Fibroblast of skin of right biceps (primary cell): ENCODE results near the gene NADSYN1.
A peak's percentile ranks its signal among the peaks of the same experiment; 100 is the strongest.

Source experiments
- DNase-seq: peaks from one replicate; pipeline ENCODE4 v3.0.0-alpha.2; 2013

The NADSYN1 gene

GRCh38 chr11:71451596-71452198, 1.3 kb upstream of the NADSYN1 start:
- no peak for DNase-seq

DNA sequence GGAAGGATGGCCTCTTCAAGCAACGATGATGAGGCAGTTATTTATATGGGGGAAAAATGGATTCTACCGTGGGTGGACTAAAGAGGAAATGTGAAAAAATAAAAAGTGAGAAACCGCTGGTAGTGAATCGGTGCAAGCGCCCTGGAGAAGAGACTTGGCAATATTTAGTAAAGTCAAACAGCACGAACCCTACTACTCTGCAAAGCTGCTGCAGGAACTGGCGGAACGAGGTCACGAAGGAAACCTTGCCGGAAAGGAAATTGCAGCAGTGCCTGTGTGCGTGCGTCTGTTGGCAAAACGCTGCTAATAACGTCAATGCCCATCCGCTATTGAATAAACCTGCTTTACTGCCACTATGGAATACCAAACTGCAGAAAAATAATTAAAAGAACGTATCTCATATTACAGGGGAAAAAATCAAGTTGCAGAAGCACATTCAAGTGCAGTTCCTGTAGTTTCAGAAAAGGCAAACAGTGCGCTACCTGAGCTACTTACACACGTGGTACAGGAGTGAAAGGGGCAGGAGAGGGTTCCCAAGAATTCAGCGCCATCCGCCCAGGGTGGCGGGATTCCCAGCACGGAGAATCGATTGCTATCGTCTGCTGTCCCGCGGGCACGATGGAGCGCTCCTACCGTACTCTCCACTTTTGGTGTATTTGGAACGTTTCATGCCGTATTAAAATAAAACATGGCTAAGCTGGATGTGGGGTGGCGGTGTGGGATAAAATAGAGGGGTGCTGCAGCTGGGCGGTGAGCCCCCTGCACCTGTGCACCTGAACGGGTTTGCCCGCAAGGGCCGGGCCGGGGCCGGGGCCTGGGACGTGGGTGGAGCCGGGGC, 585 bp upstream of the NADSYN1 start:
- DNase-seq, result peak; percentile 7

GRCh38 chr11:71453918-71454304, 908 bp downstream of the NADSYN1 start:
- no peak for DNase-seq

- DNase-seq, result no peak
Observed at GRCh38 chr11:71454470-71455113, 1.6 kb downstream of the NADSYN1 start.

- no peak for DNase-seq
Observed at GRCh38 chr11:71456294-71456693, 3.3 kb downstream of the NADSYN1 start.

DNA sequence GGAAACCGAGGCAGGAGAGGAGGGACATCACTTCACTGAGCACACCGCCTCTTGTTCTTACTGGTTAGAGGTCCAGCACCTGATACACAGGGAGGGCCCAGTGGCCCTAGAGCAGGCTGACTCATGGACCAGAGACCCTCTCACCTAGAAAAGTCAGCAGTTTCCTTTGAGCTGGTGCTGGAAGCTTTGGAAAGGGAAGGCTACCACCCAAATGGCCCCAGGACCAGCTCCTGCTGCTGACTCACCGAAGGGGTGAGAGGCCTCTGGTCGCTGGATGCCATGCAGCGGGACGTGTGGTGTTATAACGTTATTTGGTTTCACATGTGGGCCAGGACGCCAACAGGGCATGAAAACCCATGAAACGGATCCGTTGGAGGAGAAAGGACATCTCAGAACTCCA, 3.8 kb downstream of the NADSYN1 start:
- no peak for DNase-seq

GRCh38 chr11:71458146-71459070, 5.4 kb downstream of the NADSYN1 start:
- no peak for DNase-seq

GRCh38 chr11:71459076-71459766, 6.2 kb downstream of the NADSYN1 start:
- DNase-seq, result no peak

- DNase-seq, result no peak
Observed at GRCh38 chr11:71459767-71460320, 6.8 kb downstream of the NADSYN1 start.

GRCh38 chr11:71461696-71462095, 8.7 kb downstream of the NADSYN1 start:
- DNase-seq, result no peak

DNA sequence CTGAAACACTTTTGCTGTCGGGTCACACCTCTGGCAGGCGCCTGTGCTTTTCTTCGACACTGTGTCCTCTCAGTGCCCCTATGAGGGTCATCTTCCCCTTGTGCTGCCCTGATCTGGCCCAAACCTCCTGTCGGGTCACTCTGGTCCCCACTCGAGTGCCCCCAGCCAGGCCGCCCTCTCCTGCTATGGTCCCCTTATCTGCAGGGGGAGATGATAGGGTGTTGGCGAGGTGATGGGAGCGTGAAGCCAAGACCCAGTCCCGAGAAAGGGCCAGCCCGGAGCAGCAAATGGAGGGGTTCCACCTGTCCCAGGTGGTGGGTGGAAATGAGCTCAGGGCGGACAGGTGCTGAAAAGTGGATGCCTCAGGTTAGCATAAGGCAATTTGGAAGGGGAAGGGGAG, 9.7 kb downstream of the NADSYN1 start:
- no peak for DNase-seq

DNA sequence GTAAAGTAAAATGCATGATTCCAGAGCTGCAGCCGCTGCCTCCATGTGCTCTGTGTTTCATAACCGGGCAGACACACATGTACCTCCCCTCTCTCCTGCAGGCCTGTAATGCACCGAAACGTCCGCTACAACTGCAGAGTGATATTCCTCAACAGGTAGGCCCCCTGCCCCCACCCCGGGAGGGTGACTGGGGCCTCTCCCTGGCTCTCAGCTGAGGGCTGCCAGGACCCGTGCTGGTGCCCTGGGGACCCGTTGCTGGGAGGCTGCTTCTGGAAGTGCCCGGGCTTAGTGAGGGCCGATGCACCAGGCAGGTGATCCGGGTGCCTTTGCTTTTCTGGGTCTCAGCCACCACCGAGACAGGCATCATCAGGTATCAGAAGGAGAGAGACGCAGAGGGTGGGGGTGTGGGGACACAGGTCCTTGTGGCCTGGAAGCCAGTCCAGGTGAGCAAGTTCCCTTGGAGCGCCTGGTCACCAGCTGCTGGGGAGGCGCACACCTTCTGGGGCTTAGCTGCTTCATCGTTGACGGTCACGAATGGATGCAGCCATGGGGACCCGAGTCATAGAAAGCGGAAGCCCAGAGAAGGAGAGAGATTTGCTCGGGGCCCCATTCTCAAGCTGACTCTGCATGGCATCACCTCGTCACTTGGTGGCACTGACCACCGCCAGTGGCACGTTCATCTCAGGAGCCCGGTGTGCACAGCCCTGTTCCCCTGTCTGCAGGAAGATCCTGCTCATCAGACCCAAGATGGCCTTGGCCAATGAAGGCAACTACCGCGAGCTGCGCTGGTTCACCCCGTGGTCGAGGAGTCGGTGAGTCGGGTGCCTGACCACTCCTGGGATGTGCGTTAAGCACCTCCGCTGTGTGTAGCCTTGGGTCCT, 10.6 kb downstream of the NADSYN1 start:
- DNase-seq, result no peak

GRCh38 chr11:71465054-71465453, 12.1 kb downstream of the NADSYN1 start:
- DNase-seq, result no peak

GRCh38 chr11:71466358-71466757, 13.4 kb downstream of the NADSYN1 start:
- DNase-seq, result no peak

GRCh38 chr11:71467164-71467563, 14.2 kb downstream of the NADSYN1 start:
- DNase-seq, result no peak

DNA sequence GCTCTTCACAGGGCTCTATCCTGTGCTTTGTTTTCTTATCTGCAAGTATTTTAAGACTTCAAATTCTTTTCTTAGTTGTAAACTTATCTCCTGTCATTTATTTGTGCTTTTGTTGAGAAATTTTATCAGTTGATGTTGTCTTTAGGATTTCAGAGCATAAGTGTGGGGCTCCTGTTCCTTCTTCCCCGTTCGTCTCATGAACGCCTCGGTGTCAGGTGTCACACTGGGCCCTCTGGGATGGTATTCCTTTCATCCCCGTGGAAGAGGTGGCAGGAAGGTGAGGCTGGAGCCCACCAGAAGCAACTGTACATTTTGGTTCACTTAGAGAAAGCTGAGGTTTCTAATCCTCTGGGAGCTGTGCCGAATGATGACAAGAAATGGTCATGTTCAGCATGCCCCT, 17.9 kb downstream of the NADSYN1 start:
- no peak for DNase-seq

- no peak for DNase-seq
Observed at GRCh38 chr11:71472357-71472885, 19.4 kb downstream of the NADSYN1 start.

GRCh38 chr11:71472941-71473792, 20.2 kb downstream of the NADSYN1 start:
- DNase-seq, result no peak

DNA sequence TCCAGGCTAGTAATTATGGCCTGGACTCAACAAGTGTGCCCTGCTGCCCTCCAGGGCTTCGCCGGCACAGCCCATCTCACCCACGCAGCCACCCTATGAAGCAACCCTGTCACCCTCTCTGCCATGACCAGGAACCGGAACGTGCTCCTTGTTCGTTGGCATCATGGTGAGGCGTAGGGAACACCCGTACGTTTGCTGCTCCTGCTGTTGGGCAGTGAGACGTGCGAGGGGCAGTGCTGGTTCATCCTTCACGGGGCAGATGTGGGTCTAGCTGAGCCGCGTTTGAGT, 20.7 kb downstream of the NADSYN1 start:
- no peak for DNase-seq
